HG03432 (cell line): ENCODE measurements around the gene LY6G5C.

Source experiments
- ATAC-seq: cut with Tn5 transposase; IDR thresholded peaks from one replicate; pipeline ENCODE4 v1.9.1; 2021; ENCODE audit warnings: mild to moderate bottlenecking, moderate library complexity; ENCODE audit not compliant: unreplicated experiment

Gene LY6G5C

DNA sequence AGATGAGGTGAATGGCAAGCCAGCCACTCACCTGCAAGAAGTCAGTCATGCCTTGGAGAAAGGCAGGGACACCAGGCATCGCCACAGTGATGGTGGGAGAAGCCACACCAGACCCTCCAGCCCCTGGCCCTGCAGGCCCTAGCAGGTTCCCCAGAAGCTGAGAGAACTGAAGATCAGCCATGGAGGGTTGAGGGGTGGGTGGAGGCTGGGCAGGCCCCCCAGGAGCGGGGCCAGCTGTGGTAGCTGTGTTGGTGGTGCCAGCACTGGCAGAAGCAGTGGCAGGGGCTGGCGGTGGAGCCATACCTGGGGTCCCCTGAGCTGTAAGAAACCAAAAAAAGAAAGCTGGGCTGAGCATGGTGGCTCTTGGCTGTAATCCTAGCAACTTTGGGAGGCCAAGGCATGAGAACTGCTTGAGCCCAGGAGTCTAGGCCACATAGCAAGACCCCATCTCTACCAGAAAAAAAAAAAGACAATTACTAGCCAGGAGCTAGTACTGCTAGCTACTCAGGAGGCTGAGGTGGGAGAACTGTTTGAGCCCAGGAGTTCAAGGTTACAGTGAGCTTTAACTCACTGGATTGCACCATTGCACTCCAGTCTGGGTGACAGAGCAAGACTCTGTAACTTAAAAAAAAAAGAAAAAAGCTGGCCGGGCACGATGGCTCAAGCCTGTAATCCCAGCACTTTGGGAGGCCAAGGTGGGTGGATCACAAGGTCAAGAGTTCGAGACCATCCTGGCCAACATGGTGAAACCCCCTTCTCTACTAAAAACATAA is 37.9 kb downstream of the LY6G5C start:
- ATAC-seq, result no peak

DNA sequence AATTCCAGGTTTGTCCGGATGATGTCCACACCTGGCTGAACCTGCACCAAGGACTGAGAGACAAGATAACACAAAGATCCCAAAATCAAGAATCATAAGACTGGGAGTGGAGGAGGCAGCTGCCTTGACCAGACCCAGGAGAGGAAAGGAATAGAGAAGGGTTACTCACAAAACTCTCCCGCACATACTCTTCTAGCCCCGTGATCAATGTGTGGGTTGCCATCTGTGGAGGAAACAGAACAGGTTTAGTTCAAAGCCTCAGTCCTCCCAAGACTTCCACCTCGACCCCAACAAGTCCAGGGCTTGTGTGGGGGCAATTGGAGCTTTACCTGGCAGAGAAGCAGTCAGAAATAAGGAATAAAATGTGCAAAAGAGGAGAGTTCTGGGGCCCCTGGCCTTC is 39.5 kb downstream of the LY6G5C start:
- no peak for ATAC-seq

DNA sequence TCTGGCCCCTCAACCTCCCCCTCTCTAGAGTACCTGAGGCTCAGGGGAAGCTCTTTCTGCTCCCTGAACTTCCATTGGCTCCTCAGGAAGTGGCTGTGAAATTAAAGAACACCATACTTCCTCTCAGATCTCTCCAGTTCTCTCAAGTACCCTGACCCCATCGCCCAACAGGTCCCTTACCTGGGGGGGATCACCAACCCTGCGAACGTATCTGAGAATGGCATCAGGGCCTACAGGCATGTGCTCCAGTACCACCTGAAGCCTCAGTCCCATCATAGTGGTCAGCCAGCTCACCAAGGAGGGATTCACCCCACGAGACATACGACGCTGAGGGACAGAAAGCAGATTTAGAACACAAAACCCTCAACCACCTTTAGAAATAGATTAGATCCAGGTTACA is 40.3 kb downstream of the LY6G5C start:
- ATAC-seq, result no peak

DNA sequence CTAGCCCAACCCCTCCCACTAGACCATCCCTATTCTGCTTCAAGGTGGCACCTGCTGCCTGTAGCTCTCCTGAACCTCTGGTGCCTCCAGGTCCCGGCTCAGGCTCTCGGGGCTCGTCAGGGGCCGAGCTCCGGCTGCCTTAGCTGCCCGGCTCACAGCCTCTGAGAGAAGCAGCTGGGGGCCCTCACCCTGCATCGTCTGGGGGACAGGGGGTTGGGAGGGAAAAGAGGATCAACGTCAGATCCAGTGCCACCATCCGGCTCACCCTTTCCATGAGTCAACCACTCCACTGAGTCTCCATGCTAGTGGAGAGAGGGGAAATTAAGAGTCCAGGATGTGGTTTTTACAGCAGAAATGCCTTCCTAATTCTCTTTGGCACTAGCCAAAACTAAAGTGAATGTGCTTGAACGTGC is 41.4 kb downstream of the LY6G5C start:
- no peak for ATAC-seq

DNA sequence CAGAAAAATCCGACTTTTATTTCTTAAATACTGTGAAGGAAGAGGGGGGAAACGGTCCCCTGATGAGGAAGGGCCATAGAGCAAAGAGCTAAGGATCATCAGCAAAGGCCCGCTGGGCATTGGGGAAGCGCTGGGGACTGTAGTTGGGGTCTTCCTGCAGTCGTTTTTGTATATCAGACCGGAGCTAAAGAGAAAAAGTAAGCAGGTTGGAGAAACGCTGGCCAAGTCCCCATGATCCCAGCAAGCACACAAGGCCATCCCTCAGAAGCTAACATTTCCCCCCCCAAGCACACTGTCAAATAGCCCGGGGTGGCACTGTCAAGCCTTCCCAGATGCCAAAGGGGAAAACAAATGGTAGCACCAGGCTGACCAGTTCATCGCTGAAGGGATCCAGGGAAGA is 41.8 kb downstream of the LY6G5C start:
- no peak for ATAC-seq

DNA sequence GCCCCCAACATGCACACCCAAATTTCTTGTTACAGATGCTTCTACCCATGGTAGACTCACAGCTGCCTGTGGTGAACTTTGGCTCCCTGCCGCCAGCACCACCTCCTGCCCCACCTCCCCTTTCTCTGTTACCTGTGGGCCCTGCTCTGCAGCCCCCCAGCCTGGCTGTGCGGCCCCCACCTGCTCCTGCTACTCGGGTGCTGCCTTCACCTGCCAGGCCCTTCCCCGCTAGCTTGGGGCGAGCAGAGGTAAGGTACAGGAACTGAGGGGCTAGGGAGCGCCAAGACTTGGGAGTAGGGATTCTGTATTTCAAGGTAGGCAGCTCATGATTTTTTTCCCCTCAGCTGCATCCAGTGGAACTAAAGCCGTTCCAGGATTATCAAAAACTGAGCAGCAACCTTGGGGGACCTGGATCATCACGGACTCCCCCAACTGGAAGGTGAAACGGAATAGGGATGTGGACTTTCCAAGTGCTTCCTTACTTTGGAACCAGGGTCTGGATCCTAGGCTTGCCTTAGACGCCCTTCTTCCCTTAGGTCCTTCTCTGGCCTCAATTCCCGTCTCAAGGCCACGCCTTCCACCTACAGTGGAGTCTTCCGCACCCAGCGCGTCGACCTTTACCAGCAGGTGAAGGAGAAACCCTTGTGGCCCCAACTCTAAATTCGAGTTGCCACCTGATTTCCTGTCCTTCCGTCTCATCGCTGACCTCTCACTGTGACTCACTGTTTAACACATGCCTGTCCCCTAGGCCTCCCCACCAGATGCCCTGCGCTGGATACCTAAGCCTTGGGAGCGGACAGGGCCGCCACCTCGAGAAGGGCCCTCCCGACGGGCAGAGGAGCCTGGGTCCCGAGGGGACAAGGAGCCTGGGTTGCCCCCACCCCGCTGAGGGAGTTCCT is 43.9 kb downstream of the LY6G5C start:
- no peak for ATAC-seq

DNA sequence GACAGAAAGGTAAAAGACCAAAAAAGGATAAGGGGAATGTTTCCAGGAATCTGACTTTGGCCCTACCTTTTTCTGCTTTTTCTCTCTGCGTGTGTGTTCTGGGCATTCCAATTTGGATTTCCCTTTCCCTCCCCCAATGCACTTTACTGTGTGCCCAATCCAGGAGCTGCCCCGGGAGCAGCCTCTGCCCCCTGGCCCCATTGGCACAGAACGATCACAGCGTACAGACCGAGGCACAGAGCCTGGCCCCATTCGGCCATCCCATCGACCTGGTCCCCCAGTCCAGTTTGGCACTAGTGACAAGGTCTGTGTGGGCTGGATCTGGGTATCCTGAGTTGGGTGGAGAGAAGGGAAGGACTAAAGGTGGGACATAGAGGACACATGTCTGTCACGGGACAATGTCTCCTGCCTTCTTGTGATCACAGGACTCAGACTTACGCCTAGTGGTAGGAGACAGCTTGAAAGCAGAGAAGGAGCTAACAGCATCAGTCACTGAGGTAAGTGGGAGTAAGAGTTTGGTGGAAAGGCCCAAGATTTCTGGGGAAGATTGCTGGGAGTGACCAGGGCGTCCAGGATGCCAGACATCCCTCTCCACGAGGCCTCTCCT is 45.8 kb downstream of the LY6G5C start:
- ATAC-seq, result no peak

DNA sequence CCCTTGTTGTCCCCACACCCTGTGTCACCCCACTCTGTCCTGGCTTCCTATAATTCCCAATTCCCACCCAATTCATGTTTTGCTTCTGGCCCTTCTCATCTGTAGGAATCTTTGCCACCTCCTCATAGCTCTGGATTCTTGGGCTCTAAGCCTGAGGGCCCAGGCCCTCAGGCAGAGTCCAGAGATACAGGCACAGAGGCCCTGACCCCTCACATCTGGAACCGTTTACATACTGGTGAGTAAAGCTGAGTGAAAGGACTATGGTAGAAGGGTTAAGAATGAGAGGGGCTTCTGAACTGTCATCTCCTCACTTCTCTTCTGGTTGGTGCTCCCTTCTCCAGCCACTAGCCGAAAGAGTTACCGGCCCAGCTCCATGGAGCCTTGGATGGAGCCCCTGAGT is 46.7 kb downstream of the LY6G5C start:
- ATAC-seq, result no peak

DNA sequence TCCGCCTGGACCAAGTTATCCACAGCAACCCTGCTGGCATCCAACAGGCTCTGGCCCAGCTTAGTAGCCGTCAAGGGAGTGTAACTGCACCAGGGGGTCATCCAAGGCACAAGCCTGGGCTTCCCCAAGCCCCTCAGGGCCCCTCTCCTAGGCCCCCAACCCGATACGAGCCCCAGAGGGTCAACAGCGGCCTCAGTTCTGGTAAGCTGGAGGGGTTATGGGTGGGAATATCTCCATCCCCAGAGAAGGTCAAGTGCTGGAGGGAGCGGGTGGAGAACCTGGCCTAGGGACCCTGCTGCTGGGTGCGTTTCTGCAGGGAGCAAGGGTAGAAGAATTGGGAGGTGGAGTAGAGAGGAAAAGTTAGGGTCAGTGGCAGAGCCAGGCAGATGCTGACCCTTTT is 47.4 kb downstream of the LY6G5C start:
- no peak for ATAC-seq

DNA sequence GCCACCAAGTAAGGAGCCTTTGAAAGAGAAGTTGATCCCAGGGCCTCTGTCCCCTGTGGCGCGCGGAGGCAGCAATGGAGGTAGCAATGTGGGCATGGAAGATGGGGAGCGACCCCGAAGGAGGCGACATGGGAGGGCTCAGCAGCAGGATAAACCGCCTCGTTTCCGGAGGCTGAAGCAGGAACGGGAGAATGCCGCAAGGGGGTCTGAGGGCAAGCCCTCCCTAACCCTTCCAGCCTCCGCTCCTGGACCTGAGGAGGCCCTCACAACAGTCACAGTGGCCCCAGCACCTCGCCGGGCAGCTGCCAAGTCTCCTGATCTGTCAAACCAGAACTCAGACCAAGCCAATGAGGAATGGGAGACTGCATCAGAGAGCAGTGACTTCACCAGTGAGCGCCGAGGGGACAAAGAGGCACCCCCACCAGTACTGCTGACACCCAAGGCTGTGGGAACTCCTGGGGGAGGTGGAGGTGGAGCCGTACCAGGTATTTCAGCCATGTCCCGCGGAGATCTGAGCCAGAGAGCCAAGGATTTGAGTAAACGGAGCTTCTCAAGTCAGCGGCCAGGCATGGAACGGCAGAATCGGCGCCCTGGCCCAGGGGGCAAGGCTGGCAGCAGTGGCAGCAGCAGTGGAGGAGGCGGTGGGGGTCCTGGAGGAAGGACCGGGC is 48.5 kb downstream of the LY6G5C start:
- ATAC-seq, result no peak

DNA sequence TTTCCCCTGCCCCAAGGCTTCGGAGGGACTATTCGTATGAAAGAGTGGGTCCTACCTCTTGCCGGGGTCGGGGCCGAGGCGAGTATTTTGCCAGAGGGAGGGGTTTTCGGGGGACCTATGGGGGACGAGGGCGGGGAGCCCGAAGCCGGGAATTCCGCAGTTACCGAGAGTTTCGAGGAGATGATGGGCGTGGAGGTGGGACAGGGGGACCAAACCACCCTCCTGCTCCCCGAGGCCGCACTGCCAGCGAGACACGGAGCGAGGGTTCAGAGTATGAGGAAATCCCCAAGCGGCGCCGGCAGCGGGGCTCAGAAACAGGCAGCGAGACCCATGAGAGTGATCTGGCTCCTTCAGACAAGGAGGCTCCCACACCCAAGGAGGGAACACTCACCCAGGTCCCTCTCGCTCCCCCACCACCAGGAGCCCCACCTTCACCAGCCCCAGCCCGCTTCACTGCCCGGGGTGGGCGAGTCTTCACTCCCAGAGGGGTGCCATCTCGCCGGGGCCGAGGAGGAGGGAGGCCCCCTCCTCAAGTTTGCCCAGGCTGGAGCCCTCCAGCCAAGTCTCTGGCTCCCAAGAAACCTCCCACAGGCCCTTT is 49.1 kb downstream of the LY6G5C start:
- ATAC-seq, result no peak

DNA sequence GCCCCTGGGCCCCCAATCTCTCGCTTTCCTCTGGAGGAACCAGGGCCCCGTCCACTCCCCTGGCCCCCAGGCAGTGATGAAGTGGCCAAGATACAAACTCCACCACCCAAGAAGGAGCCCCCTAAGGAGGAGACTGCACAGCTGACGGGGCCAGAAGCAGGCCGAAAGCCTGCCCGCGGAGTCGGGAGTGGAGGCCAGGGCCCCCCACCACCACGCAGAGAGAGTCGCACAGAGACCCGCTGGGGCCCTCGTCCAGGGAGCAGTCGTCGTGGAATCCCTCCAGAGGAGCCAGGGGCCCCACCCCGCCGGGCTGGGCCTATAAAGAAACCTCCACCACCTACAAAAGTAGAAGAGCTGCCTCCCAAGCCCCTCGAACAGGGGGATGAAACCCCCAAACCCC is 49.7 kb downstream of the LY6G5C start:
- no peak for ATAC-seq

DNA sequence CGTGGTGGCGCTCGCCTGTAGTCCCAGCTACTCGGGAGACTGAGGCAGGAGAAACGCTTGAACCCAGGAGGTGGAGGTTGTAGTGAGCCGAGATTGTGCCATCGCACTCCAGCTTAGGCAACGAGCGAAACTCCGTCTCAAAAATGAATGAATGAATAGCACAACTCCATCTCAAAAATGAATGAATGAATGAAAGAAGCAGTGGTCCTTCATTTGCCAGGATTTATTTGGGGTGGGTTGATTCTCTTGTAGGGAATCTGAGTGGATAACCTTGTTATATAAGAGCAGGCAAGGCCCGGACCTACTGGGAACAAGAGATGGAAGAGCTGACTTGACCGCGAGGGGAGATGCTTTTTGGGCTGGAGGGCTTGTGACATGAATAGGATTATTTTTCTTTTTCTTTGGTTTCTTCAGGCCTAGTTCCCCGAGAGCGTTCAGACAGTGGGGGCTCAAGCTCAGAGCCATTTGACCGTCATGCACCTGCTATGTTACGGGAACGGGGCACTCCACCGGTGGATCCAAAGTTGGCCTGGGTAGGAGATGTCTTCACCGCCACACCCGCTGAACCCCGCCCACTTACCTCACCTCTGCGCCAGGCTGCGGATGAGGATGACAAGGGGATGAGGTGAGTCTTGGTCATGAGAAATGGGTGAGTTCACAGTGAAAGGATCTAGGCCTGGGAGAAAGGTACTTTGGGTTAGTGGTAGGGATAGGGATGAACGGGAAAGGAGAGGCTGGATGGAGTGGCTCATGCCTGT is 50.5 kb downstream of the LY6G5C start:
- no peak for ATAC-seq

DNA sequence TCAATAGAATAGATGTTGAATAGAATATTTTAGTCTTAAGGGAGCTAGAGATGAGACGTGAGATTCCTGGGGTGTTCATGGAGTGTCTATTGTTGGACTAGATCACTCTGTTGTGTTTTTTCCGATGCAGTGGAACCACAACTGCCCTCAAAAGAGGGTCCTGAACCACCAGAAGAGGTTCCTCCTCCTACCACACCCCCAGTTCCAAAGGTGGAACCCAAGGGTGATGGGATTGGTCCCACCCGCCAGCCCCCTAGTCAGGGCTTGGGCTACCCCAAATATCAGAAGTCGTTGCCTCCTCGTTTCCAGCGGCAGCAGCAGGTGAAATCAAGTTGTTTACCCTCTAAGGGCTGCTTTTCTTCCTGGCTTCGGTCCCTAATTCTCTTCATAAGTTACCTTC is 51.9 kb downstream of the LY6G5C start:
- no peak for ATAC-seq

DNA sequence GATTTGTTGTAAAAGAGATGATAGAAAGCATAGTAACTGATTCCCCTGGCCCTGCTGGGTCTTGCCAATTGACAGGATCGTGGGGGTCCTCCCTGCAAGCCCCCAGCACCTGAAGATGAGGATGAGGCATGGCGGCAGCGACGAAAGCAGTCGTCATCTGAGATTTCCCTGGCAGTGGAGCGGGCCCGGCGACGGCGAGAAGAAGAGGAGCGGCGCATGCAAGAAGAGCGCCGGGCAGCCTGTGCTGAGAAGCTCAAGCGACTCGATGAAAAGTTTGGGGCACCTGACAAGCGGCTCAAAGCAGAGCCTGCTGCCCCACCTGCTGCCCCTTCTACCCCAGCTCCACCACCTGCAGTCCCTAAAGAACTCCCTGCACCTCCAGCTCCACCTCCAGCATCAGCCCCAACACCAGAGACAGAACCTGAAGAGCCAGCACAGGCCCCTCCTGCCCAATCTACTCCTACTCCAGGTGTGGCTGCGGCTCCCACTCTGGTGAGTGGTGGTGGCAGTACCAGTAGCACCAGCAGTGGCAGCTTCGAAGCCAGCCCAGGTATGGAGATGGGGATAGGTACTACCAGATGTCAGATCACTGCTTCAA is 53.1 kb downstream of the LY6G5C start:
- ATAC-seq, result no peak

DNA sequence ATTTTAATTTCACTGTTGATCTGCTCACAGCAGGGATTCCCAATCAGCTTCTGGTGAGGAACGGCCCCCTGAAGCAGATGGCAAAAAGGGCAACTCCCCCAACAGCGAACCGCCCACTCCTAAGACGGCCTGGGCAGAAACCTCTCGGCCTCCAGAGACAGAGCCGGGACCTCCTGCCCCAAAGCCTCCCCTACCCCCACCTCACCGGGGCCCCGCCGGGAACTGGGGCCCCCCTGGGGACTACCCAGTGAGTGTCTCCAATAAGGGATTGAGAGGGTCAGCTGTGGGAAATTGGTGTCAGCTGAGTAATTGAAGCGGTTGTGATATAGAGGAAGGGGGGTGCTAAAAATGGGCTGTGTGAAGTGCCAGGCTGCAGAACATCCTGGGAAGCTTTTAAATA is 53.9 kb downstream of the LY6G5C start:
- ATAC-seq, result no peak
